H9 (cell line): ENCODE data around the gene USP38. TPM values are rescaled to one million over a fixed set of nuclear protein-coding genes. Genes with fewer than 3 reads are reported as not detected.

Source experiments
- DNase-seq: peaks from one replicate; pipeline ENCODE4 v3.0.0-alpha.2; 2017
- H2AFZ ChIP-seq: one replicate; pipeline ENCODE4 v1.6.1; 2013; ENCODE audit warnings: mild to moderate bottlenecking, low read length, control low read depth, moderate library complexity
- H2AK5ac ChIP-seq: 2 replicates; pipeline ENCODE4 v1.6.1; 2013; ENCODE audit warnings: low read length, control low read depth, mixed read lengths; ENCODE audit not compliant: insufficient read length
- H2BK120ac ChIP-seq: one replicate; pipeline ENCODE4 v1.6.1; 2013; ENCODE audit warnings: low read depth, mild to moderate bottlenecking, low read length, control low read depth, inconsistent platforms; ENCODE audit not compliant: poor library complexity, severe bottlenecking
- H2BK12ac ChIP-seq: 2 replicates; pipeline ENCODE4 v1.6.1; 2013; ENCODE audit warnings: low read length, control low read depth, mixed read lengths, low read depth; ENCODE audit not compliant: insufficient read length
- H2BK15ac ChIP-seq: 2 replicates; pipeline ENCODE4 v1.6.1; 2013; ENCODE audit warnings: low read depth, low read length, control low read depth
- H2BK20ac ChIP-seq: one replicate; pipeline ENCODE4 v1.6.1; 2013; ENCODE audit warnings: low read depth, mild to moderate bottlenecking, low read length, control low read depth, inconsistent platforms; ENCODE audit not compliant: poor library complexity, severe bottlenecking
- H2BK5ac ChIP-seq: 2 replicates; pipeline ENCODE4 v1.6.1; 2013; ENCODE audit warnings: low read length, control low read depth, mixed read lengths; ENCODE audit not compliant: insufficient read length
- H3K14ac ChIP-seq: 2 replicates; pipeline ENCODE4 v1.6.1; 2013; ENCODE audit warnings: low read length, control low read depth; ENCODE audit not compliant: insufficient read depth
- H3K18ac ChIP-seq: 2 replicates; pipeline ENCODE4 v1.6.1; 2013; ENCODE audit warnings: low read depth, mild to moderate bottlenecking, mixed read lengths, low read length, control low read depth; ENCODE audit not compliant: insufficient read length
- H3K23ac ChIP-seq: 2 replicates; pipeline ENCODE4 v1.6.1; 2013; ENCODE audit warnings: low read length, control low read depth, mixed read lengths, low read depth; ENCODE audit not compliant: insufficient read length
- H3K23me2 ChIP-seq: 2 replicates; pipeline ENCODE4 v1.6.1; 2013; ENCODE audit warnings: low read depth, mild to moderate bottlenecking, mixed read lengths, low read length, control low read depth; ENCODE audit not compliant: insufficient read length, poor library complexity, severe bottlenecking
- H3K27ac ChIP-seq: 2 replicates; pipeline ENCODE4 v1.5.1; 2013; ENCODE audit warnings: low read length, control low read depth, mixed read lengths, low read depth; ENCODE audit not compliant: insufficient read length
- H3K27me3 ChIP-seq: 2 replicates; pipeline ENCODE4 v1.6.1; 2013; ENCODE audit warnings: low read length, control low read depth, inconsistent platforms; ENCODE audit not compliant: insufficient read depth
- H3K4ac ChIP-seq: 2 replicates; pipeline ENCODE4 v1.6.1; 2013; ENCODE audit warnings: low read depth, mild to moderate bottlenecking, control low read depth, inconsistent platforms, low read length, moderate library complexity
- H3K4me1 ChIP-seq: 2 replicates; pipeline ENCODE4 v1.6.1; 2013; ENCODE audit warnings: low read length, control low read depth, inconsistent platforms; ENCODE audit not compliant: insufficient read depth
- H3K4me2 ChIP-seq: 2 replicates; pipeline ENCODE4 v1.6.1; 2013; ENCODE audit warnings: low read length, control low read depth, mixed read lengths; ENCODE audit not compliant: insufficient read length, insufficient read depth
- H3K56ac ChIP-seq: 2 replicates; pipeline ENCODE4 v1.6.1; 2013; ENCODE audit warnings: low read depth, mild to moderate bottlenecking, mixed read lengths, low read length, control low read depth; ENCODE audit not compliant: insufficient read length
- H3K79me1 ChIP-seq: 2 replicates; pipeline ENCODE4 v1.6.1; 2013; ENCODE audit warnings: low read depth, mild to moderate bottlenecking, moderate library complexity, low read length, control low read depth, inconsistent platforms; ENCODE audit not compliant: insufficient read depth, poor library complexity, severe bottlenecking
- H3K79me2 ChIP-seq: 2 replicates; pipeline ENCODE4 v1.6.1; 2013; ENCODE audit warnings: low read length, control low read depth, inconsistent platforms; ENCODE audit not compliant: insufficient read depth
- H3K9ac ChIP-seq: 2 replicates; pipeline ENCODE4 v1.6.1; 2013; ENCODE audit warnings: low read length, control low read depth, mixed read lengths; ENCODE audit not compliant: insufficient read length; ENCODE audit errors: extremely low read depth
- H3K9me3 ChIP-seq: one replicate; pipeline ENCODE4 v1.6.1; 2013; ENCODE audit warnings: low read depth, low read length, inconsistent platforms; ENCODE audit not compliant: control insufficient read depth
- H3T11ph ChIP-seq: one replicate; pipeline ENCODE4 v1.6.1; 2013; ENCODE audit warnings: mild to moderate bottlenecking, low read length, control low read depth, inconsistent platforms
- H4K20me1 ChIP-seq: one replicate; pipeline ENCODE4 v1.6.1; 2013; ENCODE audit not compliant: control insufficient read depth, insufficient read length, insufficient read depth
- H4K5ac ChIP-seq: 2 replicates; pipeline ENCODE4 v1.6.1; 2013; ENCODE audit warnings: low read depth, mild to moderate bottlenecking, mixed read lengths, low read length, control low read depth; ENCODE audit not compliant: insufficient read length
- H4K8ac ChIP-seq: replicated peaks from 2 replicates; pipeline ENCODE4 v1.6.1; 2013; ENCODE audit warnings: low read length, control low read depth, mixed read lengths, low read depth; ENCODE audit not compliant: insufficient read length
- H4K91ac ChIP-seq: 2 replicates; pipeline ENCODE4 v1.6.1; 2013; ENCODE audit warnings: low read depth, mild to moderate bottlenecking, moderate library complexity, mixed read lengths, low read length, control low read depth; ENCODE audit not compliant: insufficient read length
- H3K27ac Mint-ChIP-seq, 3 experiments: 2 replicates in 2 of 3; 3 replicates in 1 of 3; pipeline ENCODE4 v1.8.0; 2020 to 2021; ENCODE audit warnings: mixed read lengths in 3 of 3, mild to moderate bottlenecking in 1 of 3, moderate library complexity in 1 of 3
- H3K27me3 Mint-ChIP-seq: 2 replicates; pipeline ENCODE4 v1.8.0; 2021; ENCODE audit warnings: low read depth, mild to moderate bottlenecking, moderate library complexity, mixed read lengths
- H3K36me3 Mint-ChIP-seq, 3 experiments: 2 replicates in 2 of 3; 3 replicates in 1 of 3; pipeline ENCODE4 v1.8.0; 2020 to 2021; ENCODE audit warnings: low read depth in 3 of 3, mixed read lengths in 3 of 3; ENCODE audit not compliant: insufficient read depth in 1 of 3
- H3K4me1 Mint-ChIP-seq, 2 experiments: 2 replicates each; pipeline ENCODE4 v1.8.0; 2020; ENCODE audit warnings: mixed read lengths in 2 of 2
- H3K4me3 Mint-ChIP-seq, 2 experiments: 2 replicates in 1 of 2; 3 replicates in 1 of 2; pipeline ENCODE4 v1.8.0; 2020 to 2021; ENCODE audit warnings: mild to moderate bottlenecking in 2 of 2, mixed read lengths in 2 of 2, moderate library complexity in 1 of 2
- H3K9me3 Mint-ChIP-seq, 2 experiments: 2 replicates in 1 of 2; 3 replicates in 1 of 2; pipeline ENCODE4 v1.8.0; 2020; ENCODE audit warnings: mild to moderate bottlenecking in 2 of 2, mixed read lengths in 2 of 2, moderate library complexity in 1 of 2
- CTCF ChIP-seq: fragments of 200-600 bp; sonication (generic); conservative IDR thresholded peaks from 3 replicates; pipeline ENCODE4 v1.8.0; 2021; ENCODE audit warnings: antibody characterized with exemption, mild to moderate bottlenecking
- WGBS: extraction: QIAGEN DNeasy Blood & Tissue Kit; methylation state at CpG from one replicate; pipeline ENCODE4 v1.1.7; 2013; ENCODE audit warnings: missing lambda C conversion rate, low lambda C conversion rate, mixed read lengths; ENCODE audit not compliant: insufficient read length; ENCODE audit errors: extremely low coverage; 5-methylcytosine and 5-hydroxymethylcytosine counted together
- total RNA-seq: library from RNA; stranded (reverse); gene quantifications from 2 replicates; pipeline ENCODE4 v1.2.1, GENCODE V29; 2021

Gene USP38
- total RNA-seq, 1 experiment from 2014 or later: 15.2 TPM

GRCh38 chr4:143135358-143135757 lies 49.4 kb upstream of the USP38 start:
- H2BK120ac ChIP-seq: no peak overlapping the region
- H2BK20ac ChIP-seq: no peak overlapping the region
- WGBS: no CpG with 5 or more reads among the region's 5 CpGs
- TF ChIP-seq CTCF: no peak
- no peaks in the 10 kb centered on the region for H3K23me2 ChIP-seq
- no peaks in the 10 kb centered on the region for H3K36me3 Mint-ChIP-seq
- H3K9me3 Mint-ChIP-seq: no peaks in the 10 kb centered on the region
- no peak overlapping the region for H3K4ac ChIP-seq
- H3T11ph ChIP-seq: no peak overlapping the region
- no peak overlapping the region for H4K91ac ChIP-seq
- no peak overlapping the region for H3K56ac ChIP-seq
- no peak overlapping the region for H2AFZ ChIP-seq
- no peak overlapping the region for H3K9ac ChIP-seq
- no peak overlapping the region for H4K5ac ChIP-seq
- DNase-seq: no peak
- no peaks in the 10 kb centered on the region for H3K4me1 ChIP-seq
- no peak overlapping the region for H3K18ac ChIP-seq
- H3K27ac ChIP-seq: no peak overlapping the region
- no peak overlapping the region for H2BK5ac ChIP-seq
- H3K27me3 Mint-ChIP-seq: no peaks in the 10 kb centered on the region
- no peak overlapping the region for H3K27ac Mint-ChIP-seq
- no peak overlapping the region for H2BK12ac ChIP-seq
- H3K23ac ChIP-seq: no peak overlapping the region
- H4K20me1 ChIP-seq: no peaks in the 10 kb centered on the region
- no peak overlapping the region for H4K8ac ChIP-seq
- H3K27me3 ChIP-seq: no peaks in the 10 kb centered on the region; the same call in 1 of the 2 replicates
- H3K4me1 Mint-ChIP-seq: peaks cover 0 to 4% of the 10 kb centered on the region in 2 experiments; a peak in 2 of 4 replicates
- no peaks in the 10 kb centered on the region for H3K9me3 ChIP-seq
- H2BK15ac ChIP-seq: no peak overlapping the region
- H3K4me2 ChIP-seq: no peak overlapping the region
- H2AK5ac ChIP-seq: no peak overlapping the region
- no peaks in the 10 kb centered on the region for H3K79me2 ChIP-seq
- H3K79me1 ChIP-seq: no peaks in the 10 kb centered on the region
- H3K14ac ChIP-seq: no peak overlapping the region
- no peak overlapping the region for H3K4me3 Mint-ChIP-seq
